Activated gamma-delta T cell (primary cell): ENCODE data around the gene LRRC61.
"Not testable (repeated sequence)": the region's sequence is repeated elsewhere in the genome, so short reads cannot be mapped to it uniquely, and the experiment has no call there.

Experiments
- DNase-seq: peaks from one replicate; lab custom pipeline; 2025; lab: John Stamatoyannopoulos, UW
- total RNA-seq, 2 donors: gene quantifications; one replicate each; lab custom pipeline; 2026; lab: John Stamatoyannopoulos, UW

LRRC61 gene
- total RNA-seq, result 2.1 to 3.2 reads per million in 2 donors

- DNase-seq, result peak; percentile 36
Measured at GRCh38 chr7:150322833-150323681, at the start of gene LRRC61, which contains the start of gene ACTR3C. TSS of gene LRRC61 (plus strand) at chr7:150323355. CDS start at chr7:150336862, 13,507 bp downstream. TSS of gene ACTR3C (minus strand) at chr7:150323545. CDS start at chr7:150295296, 28,249 bp downstream.

- not testable (repeated sequence) for DNase-seq
Measured at GRCh38 chr7:150276132-150276695, 46.9 kb upstream of the LRRC61 start.

GRCh38 chr7:150278383-150278782 lies 44.8 kb upstream of the LRRC61 start:
- not testable (repeated sequence) for DNase-seq

- DNase-seq, result not testable (repeated sequence)
Measured at GRCh38 chr7:150281681-150282403, 41.3 kb upstream of the LRRC61 start.

GRCh38 chr7:150283111-150283510 lies 40.0 kb upstream of the LRRC61 start:
- DNase-seq, result not testable (repeated sequence)

- DNase-seq, result not testable (repeated sequence)
Measured at GRCh38 chr7:150283608-150284007, 39.5 kb upstream of the LRRC61 start.

GRCh38 chr7:150285849-150286754 lies 37.1 kb upstream of the LRRC61 start:
- not testable (repeated sequence) for DNase-seq

GRCh38 chr7:150287815-150288214 lies 35.3 kb upstream of the LRRC61 start:
- DNase-seq, result not testable (repeated sequence)

GRCh38 chr7:150288816-150289215 lies 34.3 kb upstream of the LRRC61 start:
- not testable (repeated sequence) for DNase-seq

- not testable (repeated sequence) for DNase-seq
Measured at GRCh38 chr7:150290317-150290716, 32.8 kb upstream of the LRRC61 start.

GRCh38 chr7:150295027-150295426 lies 28.1 kb upstream of the LRRC61 start:
- DNase-seq, result not testable (repeated sequence)

- DNase-seq, result not testable (repeated sequence)
Measured at GRCh38 chr7:150295614-150296013, 27.5 kb upstream of the LRRC61 start.

- DNase-seq, result not testable (repeated sequence)
Measured at GRCh38 chr7:150296802-150297201, 26.4 kb upstream of the LRRC61 start.

GRCh38 chr7:150297978-150298377 lies 25.2 kb upstream of the LRRC61 start:
- DNase-seq, result not testable (repeated sequence)

GRCh38 chr7:150302908-150303310 lies 20.2 kb upstream of the LRRC61 start:
- DNase-seq, result not testable (repeated sequence)

- not testable (repeated sequence) for DNase-seq
Measured at GRCh38 chr7:150304499-150305258, 18.5 kb upstream of the LRRC61 start.

- not testable (repeated sequence) for DNase-seq
Measured at GRCh38 chr7:150305259-150305902, 17.8 kb upstream of the LRRC61 start.

GRCh38 chr7:150305903-150306284 lies 17.3 kb upstream of the LRRC61 start:
- not testable (repeated sequence) for DNase-seq

- not testable (repeated sequence) for DNase-seq
Measured at GRCh38 chr7:150306377-150306776, 16.8 kb upstream of the LRRC61 start.

- DNase-seq, result no peak
Measured at GRCh38 chr7:150307129-150307528, 16.0 kb upstream of the LRRC61 start.
